ENCODE data around the gene RBL2. TPM values are rescaled to one million over a fixed set of nuclear protein-coding genes. Genes with fewer than 3 reads are reported as not detected.
"Not testable (repeated sequence)": the region's sequence is repeated elsewhere in the genome, so short reads cannot be mapped to it uniquely, and the experiment has no call there.

Gene RBL2
- total RNA-seq, 1 donor from 2014 or later = 59.2 TPM

GRCh38 chr16:53511403-53512280, 77.4 kb downstream of the RBL2 start:
- H3K4me1 Mint-ChIP-seq = peaks cover 3% of the 10 kb centered on the region
- no peaks in the 10 kb centered on the region for H3K27me3 Mint-ChIP-seq (ENCODE audit: low read depth)
- no peak overlapping the region for H3K27ac Mint-ChIP-seq
- no peaks in the 10 kb centered on the region for H3K36me3 Mint-ChIP-seq
- peaks cover 7% of the 10 kb centered on the region for H3K9me3 Mint-ChIP-seq
- H3K4me3 Mint-ChIP-seq = no peak overlapping the region
- no peak for DNase-seq (ENCODE audit: low spot score in 2 of 2, unreplicated experiment in 2 of 2)
- TF ChIP-seq CTCF (IDR thresholded peaks at IDR 0.05; ENCODE audit: unreplicated experiment) = no peak

- not testable (repeated sequence) for H3K27me3 Mint-ChIP-seq (ENCODE audit: low read depth); H3K36me3 Mint-ChIP-seq; H3K4me1 Mint-ChIP-seq; H3K9me3 Mint-ChIP-seq; H3K27ac Mint-ChIP-seq; H3K4me3 Mint-ChIP-seq; DNase-seq (ENCODE audit: low spot score in 2 of 2, unreplicated experiment in 2 of 2)
Observed at GRCh38 chr16:53512795-53513194, 78.5 kb downstream of the RBL2 start.

DNA sequence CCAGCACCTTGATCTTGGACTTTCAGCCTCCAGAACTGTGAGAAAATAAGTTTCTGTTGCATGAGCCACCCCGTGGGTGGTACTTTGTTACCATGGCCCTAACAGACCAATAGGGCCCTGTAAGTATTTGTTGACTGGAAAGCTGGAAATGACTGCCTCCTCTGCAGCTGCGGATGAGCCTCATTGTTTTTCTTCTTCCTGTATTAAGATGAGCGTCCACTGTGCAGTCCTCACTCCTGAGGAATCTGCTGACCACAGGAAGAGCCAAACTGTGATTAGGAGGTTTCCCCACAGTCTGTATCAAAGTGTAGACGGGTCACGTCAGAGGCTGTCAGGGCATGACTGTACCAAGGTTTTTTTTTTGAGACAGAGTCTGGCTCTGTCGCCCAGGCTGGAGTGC, 81.0 kb downstream of the RBL2 start:
- H3K36me3 Mint-ChIP-seq = no peaks in the 10 kb centered on the region
- TF ChIP-seq CTCF (IDR thresholded peaks at IDR 0.05; ENCODE audit: unreplicated experiment) = no peak
- H3K4me3 Mint-ChIP-seq = no peak overlapping the region
- no peak overlapping the region for H3K27ac Mint-ChIP-seq
- no peaks in the 10 kb centered on the region for H3K27me3 Mint-ChIP-seq (ENCODE audit: low read depth)
- peaks cover 7% of the 10 kb centered on the region for H3K9me3 Mint-ChIP-seq
- no peak for DNase-seq (ENCODE audit: low spot score in 2 of 2, unreplicated experiment in 2 of 2)
- peaks cover 14% of the 10 kb centered on the region for H3K4me1 Mint-ChIP-seq

- TF ChIP-seq CTCF (IDR thresholded peaks at IDR 0.05; ENCODE audit: unreplicated experiment) = no peak
- Mint-ChIP-seq H3K4me1 (peaks cover 16% of the 10 kb centered on the region), H3K4me3 (no peak overlapping the region), H3K27me3 (ENCODE audit: low read depth) (no peaks in the 10 kb centered on the region), H3K9me3 (peaks cover 7% of the 10 kb centered on the region), H3K36me3 (no peaks in the 10 kb centered on the region), H3K27ac (no peak overlapping the region)
- no peak for DNase-seq (ENCODE audit: low spot score in 2 of 2, unreplicated experiment in 2 of 2)
Observed at GRCh38 chr16:53515811-53516210, 81.5 kb downstream of the RBL2 start.

GRCh38 chr16:53517851-53518250, 83.6 kb downstream of the RBL2 start:
- DNase-seq (ENCODE audit: low spot score in 2 of 2, unreplicated experiment in 2 of 2) = no peak
- H3K4me1 Mint-ChIP-seq = peaks cover 19% of the 10 kb centered on the region
- H3K4me3 Mint-ChIP-seq = no peak overlapping the region
- TF ChIP-seq CTCF (IDR thresholded peaks at IDR 0.05; ENCODE audit: unreplicated experiment) = no peak
- peaks cover 7% of the 10 kb centered on the region for H3K9me3 Mint-ChIP-seq
- no peaks in the 10 kb centered on the region for H3K36me3 Mint-ChIP-seq
- no peaks in the 10 kb centered on the region for H3K27me3 Mint-ChIP-seq (ENCODE audit: low read depth)
- H3K27ac Mint-ChIP-seq = no peak overlapping the region

- H3K27me3 Mint-ChIP-seq (ENCODE audit: low read depth) = no peaks in the 10 kb centered on the region
- no peak for TF ChIP-seq CTCF (IDR thresholded peaks at IDR 0.05; ENCODE audit: unreplicated experiment)
- peaks cover 19% of the 10 kb centered on the region for H3K4me1 Mint-ChIP-seq
- H3K36me3 Mint-ChIP-seq = no peaks in the 10 kb centered on the region
- DNase-seq (ENCODE audit: low spot score in 2 of 2, unreplicated experiment in 2 of 2) = no peak
- peaks cover 7% of the 10 kb centered on the region for H3K9me3 Mint-ChIP-seq
- H3K4me3 Mint-ChIP-seq = no peak overlapping the region
- no peak overlapping the region for H3K27ac Mint-ChIP-seq
Observed at GRCh38 chr16:53518550-53519416, 84.5 kb downstream of the RBL2 start.

All from mesothelial cell of epicardium (in vitro differentiated cells).